ENCODE results near the gene PRCC.

- no peak for TF ChIP-seq CTCF (IDR thresholded peaks at IDR 0.05)
- TF ChIP-seq POLR2A (IDR thresholded peaks at IDR 0.05) = no peak
These were observed 68.8 kb downstream of the PRCC start for GRCh38 chr1:156836041-156836654.

All from thyroid gland (tissue), 4 donors.